HEK293T (cell line): ENCODE measurements around the gene RBM20.

Experiments used
- CTCF ChIA-PET: fragments of 350-600 bp; formaldehyde crosslinking; extraction: SDS; loops from one replicate; lab custom pipeline; 2021; ENCODE audit warnings: antibody characterized with exemption, inconsistent platforms; lab: Yijun Ruan, JAX
- POLR2A ChIA-PET: fragments of 350-600 bp; formaldehyde crosslinking; extraction: SDS; loops from one replicate; lab custom pipeline; 2020; ENCODE audit warnings: antibody characterized with exemption, inconsistent platforms; lab: Yijun Ruan, JAX
- DNase-seq: peaks from one replicate; pipeline ENCODE4 v3.0.0; 2012; ENCODE audit warnings: mixed read lengths; ENCODE audit errors: extremely low spot score
- ARNT ChIP-seq: fragments of 450-650 bp; IDR thresholded peaks from 2 replicates; pipeline ENCODE4 v1.6.1; 2017; ENCODE audit warnings: mild to moderate bottlenecking
- BHLHE40 ChIP-seq: fragments of 450-650 bp; IDR thresholded peaks from 2 replicates; pipeline ENCODE4 v1.6.1; 2016; ENCODE audit warnings: mild to moderate bottlenecking, moderate library complexity, borderline replicate concordance
- CTBP1 ChIP-seq: fragments of 450-650 bp; IDR thresholded peaks from 2 replicates; pipeline ENCODE4 v1.6.1; 2016; ENCODE audit warnings: borderline replicate concordance
- ELF4 ChIP-seq: fragments of 450-650 bp; IDR thresholded peaks from 2 replicates; pipeline ENCODE4 v1.6.1; 2017; ENCODE audit warnings: antibody characterized with exemption
- FOXA1 ChIP-seq: fragments of 450-650 bp; IDR thresholded peaks from 2 replicates; pipeline ENCODE4 v1.6.1; 2016; ENCODE audit warnings: mild to moderate bottlenecking
- FOXK2 ChIP-seq: fragments of 450-650 bp; IDR thresholded peaks from 2 replicates; pipeline ENCODE4 v1.6.1; 2016; ENCODE audit warnings: mild to moderate bottlenecking
- FOXM1 ChIP-seq: fragments of 450-650 bp; IDR thresholded peaks from 2 replicates; pipeline ENCODE4 v1.6.1; 2017; ENCODE audit warnings: mild to moderate bottlenecking, borderline replicate concordance
- HDGF ChIP-seq: fragments of 450-650 bp; IDR thresholded peaks from 2 replicates; pipeline ENCODE4 v1.6.1; 2017; ENCODE audit warnings: antibody characterized with exemption, borderline replicate concordance
- L3MBTL2 ChIP-seq: fragments of 450-650 bp; conservative IDR thresholded peaks from 2 replicates; pipeline ENCODE4 v1.6.1; 2016; ENCODE audit warnings: mild to moderate bottlenecking
- LEF1 ChIP-seq: fragments of 450-650 bp; IDR thresholded peaks from 2 replicates; pipeline ENCODE4 v1.6.1; 2017; ENCODE audit warnings: mild to moderate bottlenecking, borderline replicate concordance
- NFRKB ChIP-seq: fragments of 450-650 bp; IDR thresholded peaks from 2 replicates; pipeline ENCODE4 v1.6.1; 2016; ENCODE audit warnings: mild to moderate bottlenecking, moderate library complexity
- PKNOX1 ChIP-seq: fragments of 450-650 bp; IDR thresholded peaks from 2 replicates; pipeline ENCODE4 v1.6.1; 2016
- SP1 ChIP-seq: fragments of 450-650 bp; IDR thresholded peaks from 2 replicates; pipeline ENCODE4 v1.6.1; 2017
- SUZ12 ChIP-seq: fragments of 450-650 bp; IDR thresholded peaks from 2 replicates; pipeline ENCODE4 v1.6.1; 2016; ENCODE audit warnings: mild to moderate bottlenecking
- TARDBP ChIP-seq: fragments of 450-650 bp; IDR thresholded peaks from 2 replicates; pipeline ENCODE4 v1.6.1; 2016
- ZNF384 ChIP-seq: fragments of 450-650 bp; IDR thresholded peaks from 2 replicates; pipeline ENCODE4 v1.6.1; 2016

RBM20 gene

GRCh38 chr10:110641256-110641655, 2.9 kb upstream of the RBM20 start:
- no peak for DNase-seq
- TF ChIP-seq NFRKB (no peak), PKNOX1 (peak; percentile 45; the same call in 1 of the 2 replicates), LEF1 (0 out of 2 replicates have a peak, but pooled peaks have one; percentile 44), L3MBTL2 (peak; percentile 32; the same call in 1 of the 2 replicates)
- ChIA-PET POLR2A (interaction anchor here (0.9 to 1.4 kb wide), 2 partner anchors 278 to 336 kb away, joined by 3 read pairs; partner anchors contain the start of genes BBIP1, SHOC2 and SMNDC1), CTCF (interaction anchor here (1.2 to 1.8 kb wide), 3 partner anchors 22 to 40 kb away, joined by 3 to 11 read pairs (median 6); no protein-coding TSS in a partner anchor)

GRCh38 chr10:110642204-110643034, 1.7 kb upstream of the RBM20 start:
- TF ChIP-seq HDGF (no peak), SP1 (no peak), FOXK2 (no peak), ARNT (no peak), PKNOX1 (no peak), ZNF384 (no peak), TARDBP (no peak), FOXM1 (no peak), ELF4 (no peak), L3MBTL2 (no peak), LEF1 (no peak), SUZ12 (no peak), FOXA1 (no peak), CTBP1 (no peak), BHLHE40 (no peak), NFRKB (no peak)

GRCh38 chr10:110643035-110643652, 992 bp upstream of the RBM20 start:
- POLR2A ChIA-PET: interaction anchor here (2.1 kb wide), 1 partner anchor 29 kb away, joined by 9 read pairs; no protein-coding TSS in a partner anchor
- TF ChIP-seq ELF4 (no peak), PKNOX1 (no peak), BHLHE40 (no peak), NFRKB (no peak), SP1 (no peak), L3MBTL2 (no peak), FOXM1 (no peak)
- no peak for DNase-seq
- CTCF ChIA-PET: no interaction called here

More at GRCh38 chr10:110642204-110643034, 1.7 kb upstream of the RBM20 start:
- ChIA-PET CTCF (interaction anchor here (1.2 to 1.8 kb wide), 2 partner anchors 23 to 30 kb away, joined by 3 to 11 read pairs; no protein-coding TSS in a partner anchor), POLR2A (no interaction called here)
- no peak for DNase-seq

GRCh38 chr10:110644598-110645462, 694 bp downstream of the RBM20 start:
- no peak for DNase-seq
- ChIA-PET CTCF (interaction anchor here (0.6 to 1.1 kb wide), 5 partner anchors 14 to 374 kb away, joined by 3 read pairs; no protein-coding TSS in a partner anchor), POLR2A (interaction anchor here (1.1 to 2.1 kb wide), 4 partner anchors 25 to 154 kb away, joined by 3 to 9 read pairs (median 4); no protein-coding TSS in a partner anchor)
- TF ChIP-seq HDGF: no peak
- no peak for TF ChIP-seq TARDBP
- no peak for TF ChIP-seq ELF4
- TF ChIP-seq BHLHE40: no peak
- TF ChIP-seq LEF1: no peak
- no peak; the same call in 1 of the 2 replicates for TF ChIP-seq L3MBTL2

GRCh38 chr10:110646417-110647135, 2.4 kb downstream of the RBM20 start:
- TF ChIP-seq FOXK2 (no peak; the same call in 1 of the 2 replicates), LEF1 (no peak), CTBP1 (no peak), FOXM1 (no peak), ELF4 (no peak), ARNT (no peak), HDGF (no peak), SUZ12 (no peak), ZNF384 (no peak), FOXA1 (no peak), SP1 (no peak), BHLHE40 (no peak), NFRKB (peak; percentile 30; the same call in 1 of the 2 replicates), PKNOX1 (peak; percentile 85), L3MBTL2 (peak; percentile 43)
- DNase-seq: peak; percentile 64
- POLR2A ChIA-PET: interaction anchor here (1.2 to 2.7 kb wide), 4 partner anchors 20 to 36 kb away, joined by 3 to 10 read pairs (median 4); no protein-coding TSS in a partner anchor
- CTCF ChIA-PET: interaction anchor here (1.2 kb wide), 1 partner anchor 26 kb away, joined by 6 read pairs; no protein-coding TSS in a partner anchor
